Inflammatory macrophage treated with lipopolysaccharide for 4 hours (primary cell): Measurements from ENCODE around the gene SPIRE2.
A peak's percentile ranks its signal among the peaks of the same experiment; 100 is the strongest.
"Not testable (repeated sequence)": the region's sequence is repeated elsewhere in the genome, so short reads cannot be mapped to it uniquely, and the experiment has no call there.

Experiments used
- DNase-seq: peaks from one replicate; pipeline ENCODE4 v3.0.0-alpha.2; 2020

The SPIRE2 gene

GRCh38 chr16:89871895-89872294 is 43.6 kb downstream of the SPIRE2 start:
- DNase-seq, result no peak

DNA sequence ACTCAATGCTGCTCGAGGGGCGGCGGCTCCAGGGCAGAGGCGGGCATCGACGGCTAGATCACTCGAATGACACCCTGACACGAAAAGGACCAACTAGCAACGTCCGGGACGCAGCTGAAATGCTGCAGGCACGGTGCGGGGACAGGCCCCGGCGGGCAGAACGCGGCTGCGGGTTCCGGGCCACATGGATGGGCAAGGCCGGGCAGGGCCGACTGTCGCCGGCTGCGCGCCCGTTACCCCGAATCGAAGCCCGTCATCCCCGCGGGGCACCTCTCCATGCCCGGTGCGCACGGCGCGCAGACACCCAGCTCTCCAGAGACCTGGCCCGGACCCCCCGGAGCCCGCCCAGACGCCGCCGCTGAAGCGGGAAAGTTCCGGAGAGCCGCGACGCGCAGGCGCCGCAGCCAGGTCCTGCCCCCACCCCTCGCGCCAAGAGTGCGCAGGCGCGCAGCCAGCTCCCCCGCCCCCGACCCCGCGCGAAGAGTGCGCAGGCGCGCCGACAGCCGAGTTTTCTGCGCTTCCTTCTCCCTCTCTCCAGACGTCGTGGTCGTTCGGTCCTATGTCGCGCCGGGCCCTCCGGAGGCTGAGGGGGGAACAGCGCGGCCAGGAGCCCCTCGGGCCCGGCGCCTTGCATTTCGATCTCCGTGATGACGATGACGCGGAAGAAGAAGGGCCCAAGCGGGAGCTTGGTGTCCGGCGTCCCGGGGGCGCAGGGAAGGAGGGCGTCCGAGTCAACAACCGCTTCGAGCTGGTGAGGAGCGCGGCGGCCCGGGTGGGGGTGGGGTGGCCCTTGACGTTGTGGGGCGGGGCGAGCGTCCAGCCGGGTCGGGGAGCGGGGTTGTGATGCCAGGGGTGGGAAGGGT is 45.1 kb downstream of the SPIRE2 start, which contains the start of gene TCF25:
TCF25 (plus strand) TSS at position 484 of the 863 bp plus-strand sequence; CDS start at position 560, 76 bp downstream.
- peak; percentile 83 for DNase-seq

- DNase-seq, result peak; percentile 99
Observed at GRCh38 chr16:89873972-89874689, 45.9 kb downstream of the SPIRE2 start.

- not testable (repeated sequence) for DNase-seq
Observed at GRCh38 chr16:89879123-89879522, 50.8 kb downstream of the SPIRE2 start.

DNA sequence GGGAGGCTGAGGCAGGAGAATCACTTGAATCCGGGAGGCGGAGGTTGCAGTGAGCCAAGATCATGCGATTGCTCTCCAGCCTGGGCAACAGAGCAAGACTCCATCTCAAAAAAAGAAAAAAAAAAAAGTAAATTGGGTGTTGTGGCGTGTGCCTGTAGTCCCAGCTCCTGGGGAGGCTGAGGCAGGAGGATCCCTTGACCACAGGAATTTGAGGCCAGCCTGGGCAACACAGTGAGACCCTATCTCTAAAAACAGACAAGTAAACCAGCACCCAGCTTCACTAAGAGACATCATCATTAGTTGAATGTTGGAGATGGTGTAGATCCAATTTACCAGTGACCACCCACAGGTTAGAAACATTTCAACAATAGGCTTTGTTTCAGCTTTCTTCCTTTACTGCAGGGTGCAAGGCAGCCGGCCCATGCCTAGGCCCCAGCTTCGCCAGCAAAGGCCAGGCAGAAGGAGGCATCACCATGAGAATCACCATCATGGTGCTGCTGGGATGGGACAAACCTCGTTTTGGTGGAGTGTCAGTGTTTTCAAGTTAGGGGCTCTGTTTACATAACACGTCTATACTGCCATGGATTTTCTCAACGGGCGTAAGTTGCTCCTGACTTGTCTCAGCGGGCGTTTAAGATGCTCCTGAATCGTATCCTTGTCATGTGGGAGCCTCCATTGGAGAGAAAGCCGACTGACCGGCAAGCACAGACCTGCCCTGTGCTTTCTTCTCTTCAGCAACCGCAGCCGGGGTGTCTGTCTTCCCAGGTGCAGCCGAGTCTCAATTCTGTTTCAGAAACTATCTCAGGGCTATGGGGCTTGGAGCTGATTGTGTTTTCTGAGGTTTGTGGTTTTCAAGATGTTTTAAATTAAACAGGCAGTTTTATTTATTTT is 52.4 kb downstream of the SPIRE2 start:
- no peak for DNase-seq

GRCh38 chr16:89881368-89881730 is 53.1 kb downstream of the SPIRE2 start:
- no peak for DNase-seq

DNA sequence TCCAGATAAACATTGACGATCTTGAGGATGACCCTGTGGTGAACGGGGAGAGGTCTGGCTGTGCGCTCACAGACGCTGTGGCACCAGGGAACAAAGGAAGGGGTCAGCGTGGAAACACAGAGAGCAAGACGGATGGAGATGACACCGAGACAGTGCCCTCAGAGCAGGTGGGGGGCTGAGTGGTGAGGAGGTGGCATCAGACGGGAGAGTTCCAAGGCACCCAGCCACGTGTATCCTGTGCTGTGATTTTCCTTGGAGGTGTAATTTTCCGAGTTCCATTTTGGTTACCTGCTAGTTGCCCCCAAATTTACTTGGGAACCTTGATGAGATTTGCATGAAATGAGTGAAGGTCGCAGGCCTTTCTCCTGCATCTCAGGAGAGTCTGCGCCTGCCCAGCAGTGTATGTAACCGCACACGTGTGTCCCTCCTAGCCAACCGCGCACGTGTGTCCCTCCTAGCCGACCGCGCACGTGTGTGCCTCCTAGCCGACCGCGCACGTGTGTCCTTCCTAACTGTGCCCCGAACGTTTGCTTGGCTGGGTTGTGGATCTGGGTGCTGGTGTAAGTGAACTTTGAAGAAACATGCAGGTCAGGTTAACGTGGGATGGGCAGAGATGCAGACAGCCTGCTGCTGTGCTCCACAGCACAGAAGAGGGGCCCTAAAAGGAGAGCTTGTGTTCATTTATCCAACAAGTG is 55.2 kb downstream of the SPIRE2 start:
- no peak for DNase-seq

- DNase-seq, result no peak
Observed at GRCh38 chr16:89884041-89884421, 55.8 kb downstream of the SPIRE2 start.

DNA sequence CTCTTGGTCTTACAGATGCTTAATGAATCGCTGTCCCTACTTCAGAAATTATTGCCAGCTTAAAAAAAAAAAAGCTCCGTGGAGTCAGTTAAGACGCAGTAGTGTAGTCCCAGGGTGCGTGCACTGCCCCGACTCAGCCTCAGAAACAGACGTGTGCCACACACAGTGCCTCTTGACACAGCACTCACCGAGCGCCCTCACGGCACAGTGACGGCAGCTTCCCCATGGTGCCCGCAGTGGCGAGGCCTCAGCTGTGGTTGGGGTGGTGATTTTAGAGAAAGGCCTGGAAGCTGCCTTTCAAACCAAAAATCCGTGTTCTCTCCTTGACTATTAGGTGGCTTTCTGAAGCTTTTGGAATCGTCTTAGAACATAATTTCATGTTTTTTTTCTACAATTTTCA is 59.0 kb downstream of the SPIRE2 start:
- no peak for DNase-seq

DNA sequence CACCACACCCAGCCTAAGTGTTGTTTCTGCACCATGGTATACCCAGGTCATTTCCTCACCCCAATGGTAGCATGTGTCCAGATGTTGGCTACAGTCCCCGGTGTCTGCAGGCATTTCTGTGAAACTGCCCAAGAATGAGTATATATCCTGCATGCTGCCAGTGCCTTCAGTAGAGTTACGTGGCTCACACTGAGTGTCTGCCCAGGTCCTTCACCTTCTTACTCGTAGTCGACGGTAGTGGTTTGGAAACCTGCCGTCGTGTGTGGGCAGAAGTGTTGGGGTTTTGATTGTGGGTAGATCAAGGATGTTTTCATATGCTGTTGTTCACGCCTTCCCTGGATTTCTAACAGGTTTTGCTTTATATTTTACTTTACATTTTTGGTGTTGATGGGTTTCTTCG is 61.9 kb downstream of the SPIRE2 start:
- no peak for DNase-seq

DNA sequence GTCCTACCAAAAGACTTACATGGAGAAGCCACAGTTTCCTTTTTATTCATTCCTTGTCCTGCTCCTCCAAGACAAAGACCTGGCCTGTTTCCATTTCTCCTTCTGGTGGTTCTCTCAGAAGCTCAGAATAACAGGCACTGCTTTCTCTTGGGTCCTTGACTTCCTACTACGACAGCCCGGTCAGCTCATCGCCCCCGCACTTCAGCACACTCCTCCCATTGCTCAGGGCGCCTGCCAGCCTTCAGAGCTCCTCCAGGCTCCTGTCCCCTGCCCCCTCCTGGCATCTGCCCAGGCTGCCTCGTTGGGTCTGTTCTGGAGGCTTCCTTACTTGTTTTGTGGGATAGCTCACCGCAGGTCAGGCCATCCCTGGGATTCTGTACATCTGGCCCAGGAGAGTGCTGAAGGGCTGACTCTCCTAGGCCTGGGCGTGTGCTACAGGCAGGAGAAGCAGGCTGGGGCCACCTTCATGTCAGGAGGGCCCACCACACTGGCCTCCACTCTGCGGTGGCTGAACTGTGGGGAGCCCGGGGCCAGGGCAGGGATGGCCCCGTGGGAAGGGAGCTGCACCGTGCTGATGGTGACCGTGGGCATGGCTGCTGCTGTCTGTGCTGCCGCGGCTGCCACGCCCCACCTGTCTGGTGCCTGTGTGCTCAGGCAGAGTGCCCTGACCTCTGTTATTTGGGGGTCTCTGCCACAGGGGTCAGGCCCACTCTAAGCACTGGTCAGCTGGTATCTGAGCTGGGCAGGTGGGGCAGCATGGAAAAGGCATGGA is 62.8 kb downstream of the SPIRE2 start:
- DNase-seq, result no peak

DNA sequence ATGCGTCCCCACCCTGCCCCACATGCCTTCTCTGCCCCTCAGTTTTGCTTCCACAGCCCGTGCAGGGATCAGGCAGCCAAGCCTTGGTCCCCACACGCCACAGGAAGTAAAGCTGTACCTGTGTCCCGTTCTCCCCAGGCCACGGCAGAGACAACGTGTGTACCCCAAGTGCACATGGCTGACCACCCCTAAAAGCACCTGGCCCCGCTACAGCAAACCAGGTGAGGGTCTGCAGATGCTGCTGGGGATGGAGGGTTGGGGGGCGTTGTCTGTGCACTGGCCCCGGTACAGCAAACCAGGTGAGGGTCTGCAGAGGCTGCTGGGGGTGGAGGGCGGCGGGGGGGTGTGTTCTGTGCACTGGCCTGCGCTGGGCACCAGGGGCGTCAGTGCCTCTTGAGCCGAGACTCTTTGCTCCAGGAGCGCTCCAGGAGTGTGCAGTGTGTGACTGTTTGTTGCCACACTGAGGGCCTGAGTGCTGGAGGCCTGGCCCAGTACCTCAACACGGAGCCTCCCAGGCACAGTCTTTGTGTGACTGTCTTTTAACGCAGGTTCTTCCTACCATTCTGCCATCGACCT is 63.9 kb downstream of the SPIRE2 start:
- no peak for DNase-seq

DNA sequence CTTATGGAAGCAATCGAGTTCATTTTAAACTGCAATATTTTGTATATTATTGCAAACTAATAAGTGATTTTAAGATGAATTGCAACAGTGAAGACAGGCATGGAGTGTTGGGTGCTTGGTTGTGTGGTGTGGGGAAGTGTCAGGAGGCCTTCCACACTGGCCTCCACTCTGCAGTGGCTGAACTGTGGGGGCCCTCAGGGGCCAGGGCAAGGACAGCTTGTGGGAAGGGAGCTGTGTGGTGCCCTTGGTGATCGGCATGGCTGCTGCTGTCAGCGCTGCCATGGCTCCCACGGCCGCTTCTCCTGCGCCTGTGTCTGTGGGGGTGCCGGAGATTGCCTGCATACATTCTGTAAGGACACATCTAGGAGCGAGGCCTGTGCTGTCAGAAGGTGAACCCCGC is 64.4 kb downstream of the SPIRE2 start:
- no peak for DNase-seq

DNA sequence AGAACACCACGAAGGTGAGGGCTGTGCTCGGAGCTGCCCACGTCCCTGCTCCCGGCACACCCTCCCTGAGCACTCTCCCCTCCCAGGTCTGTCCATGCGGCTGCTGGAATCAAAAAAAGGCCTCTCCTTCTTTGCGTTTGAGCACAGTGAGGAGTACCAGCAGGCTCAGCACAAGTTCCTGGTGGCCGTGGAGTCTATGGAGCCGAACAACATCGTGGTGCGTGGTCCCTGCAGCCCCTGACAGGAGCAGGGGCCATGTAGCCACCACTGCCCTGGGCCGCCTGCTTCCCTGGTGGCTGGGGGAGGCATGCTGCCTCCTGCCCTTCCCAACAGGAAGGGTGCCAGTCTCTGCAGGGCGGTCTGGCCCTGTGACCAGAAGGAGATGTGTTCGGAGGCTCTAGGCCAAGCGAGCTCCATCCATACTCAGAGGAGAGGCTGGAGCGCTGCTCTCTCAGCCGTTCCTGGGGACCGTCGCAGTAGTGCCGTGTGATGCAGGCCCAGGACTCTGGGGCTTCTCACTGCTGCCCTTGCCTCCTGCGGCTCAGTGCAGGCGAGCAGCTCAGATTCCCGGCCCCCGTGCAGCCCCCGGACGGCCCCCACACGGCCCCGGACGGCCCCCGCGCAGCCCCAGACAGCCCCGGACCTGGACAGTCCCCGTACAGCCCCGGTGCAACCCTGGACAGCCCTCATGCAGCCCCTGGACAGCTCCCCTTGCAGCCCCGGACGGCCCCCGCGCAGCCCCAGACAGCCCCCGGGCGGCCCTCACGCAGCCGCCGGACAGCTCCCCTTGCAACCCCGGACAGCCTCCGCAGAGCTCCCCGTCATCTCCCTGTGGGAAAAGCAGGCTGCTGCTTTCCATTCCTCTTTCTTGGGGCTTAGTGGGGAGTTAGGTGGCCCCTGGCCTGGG is 65.6 kb downstream of the SPIRE2 start:
- no peak for DNase-seq

DNA sequence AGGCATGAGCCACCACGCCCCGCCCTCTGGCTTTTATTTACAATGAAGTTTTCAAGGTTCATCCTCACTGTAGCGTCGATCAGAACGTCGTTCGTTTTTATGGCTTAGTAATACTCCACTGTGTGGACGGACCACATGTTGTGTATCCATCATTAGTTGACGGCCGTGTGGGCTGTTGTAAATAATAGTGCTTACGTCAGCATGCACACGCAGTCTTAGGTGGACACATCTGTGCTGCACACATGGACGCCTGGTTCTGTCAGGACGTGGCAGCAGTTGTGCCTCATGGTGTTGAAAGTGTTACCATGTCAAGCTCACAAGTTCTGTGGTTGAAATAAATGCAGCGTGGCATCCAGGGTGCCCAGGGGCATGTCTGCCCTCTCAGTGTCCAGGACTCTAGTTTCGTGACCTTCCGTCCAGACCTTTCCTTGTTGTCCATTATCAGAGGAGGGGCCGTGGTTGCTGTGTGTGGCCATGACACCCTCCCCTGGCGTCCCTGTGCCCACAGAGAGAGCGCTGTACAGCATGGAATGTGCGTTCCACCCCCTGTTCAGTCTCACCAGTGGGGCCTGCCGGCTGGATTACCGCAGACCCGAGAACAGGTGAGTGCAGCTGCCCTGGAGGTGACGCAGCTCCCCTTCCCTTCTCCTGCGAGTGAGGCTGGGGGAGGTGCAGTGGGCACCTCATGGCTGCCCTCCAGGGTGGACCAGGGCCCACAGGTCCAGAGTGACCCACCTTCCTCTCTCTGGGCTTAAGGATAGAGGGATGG is 67.4 kb downstream of the SPIRE2 start:
- DNase-seq, result no peak

DNA sequence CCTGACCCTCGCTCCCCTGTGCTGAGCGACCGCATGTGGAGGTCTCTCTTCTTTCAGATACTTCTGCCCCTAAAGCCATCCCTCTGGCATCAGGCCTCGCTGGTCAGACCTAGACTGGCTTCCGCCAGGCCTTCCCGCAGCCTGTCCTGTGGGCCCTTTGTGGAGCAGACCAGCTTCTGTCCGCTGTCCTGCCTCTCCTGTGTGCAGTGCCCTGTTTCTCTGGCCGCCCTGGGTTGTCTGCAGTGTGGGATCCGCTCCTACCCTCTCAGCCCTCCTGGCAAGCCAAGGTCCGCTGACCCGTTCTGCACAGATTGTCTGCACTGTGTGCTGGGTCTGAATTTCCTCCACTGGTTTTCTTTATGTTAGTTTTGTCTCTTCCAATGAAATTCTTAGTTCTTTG is 68.9 kb downstream of the SPIRE2 start:
- DNase-seq, result no peak

DNA sequence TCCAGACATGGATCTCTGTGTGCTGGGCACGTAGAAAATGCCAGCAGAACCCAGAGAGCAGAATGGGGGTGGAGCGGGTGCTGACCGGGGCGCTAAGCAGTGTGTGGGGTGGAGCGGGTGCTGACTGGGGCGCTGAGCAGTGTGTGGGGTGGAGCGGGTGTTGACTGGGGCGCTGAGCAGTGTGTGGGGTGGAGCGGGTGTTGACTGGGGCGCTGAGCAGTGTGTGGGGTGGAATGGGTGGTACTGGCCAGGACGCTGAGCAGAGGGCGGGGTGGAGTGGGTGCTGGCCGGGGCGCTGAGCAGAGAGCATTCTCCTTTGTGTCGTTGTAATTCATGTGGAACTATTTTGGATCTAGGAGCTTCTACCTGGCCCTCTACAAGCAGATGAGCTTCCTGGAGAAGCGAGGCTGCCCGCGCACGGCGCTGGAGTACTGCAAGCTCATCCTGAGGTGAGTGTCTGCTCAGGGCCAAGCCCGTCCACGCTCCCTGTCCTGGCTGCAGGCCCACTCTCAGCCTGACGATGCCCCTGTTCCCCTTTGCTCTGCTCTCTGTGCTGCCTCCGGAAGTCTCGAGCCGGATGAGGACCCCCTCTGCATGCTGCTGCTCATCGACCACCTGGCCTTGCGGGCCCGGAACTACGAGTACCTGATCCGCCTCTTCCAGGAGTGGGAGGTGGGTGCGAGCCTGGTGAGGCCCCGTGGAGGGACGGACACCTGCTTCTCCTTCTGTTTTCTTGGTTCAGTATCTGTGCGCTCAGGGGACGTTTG is 70.1 kb downstream of the SPIRE2 start:
- DNase-seq, result no peak

DNA sequence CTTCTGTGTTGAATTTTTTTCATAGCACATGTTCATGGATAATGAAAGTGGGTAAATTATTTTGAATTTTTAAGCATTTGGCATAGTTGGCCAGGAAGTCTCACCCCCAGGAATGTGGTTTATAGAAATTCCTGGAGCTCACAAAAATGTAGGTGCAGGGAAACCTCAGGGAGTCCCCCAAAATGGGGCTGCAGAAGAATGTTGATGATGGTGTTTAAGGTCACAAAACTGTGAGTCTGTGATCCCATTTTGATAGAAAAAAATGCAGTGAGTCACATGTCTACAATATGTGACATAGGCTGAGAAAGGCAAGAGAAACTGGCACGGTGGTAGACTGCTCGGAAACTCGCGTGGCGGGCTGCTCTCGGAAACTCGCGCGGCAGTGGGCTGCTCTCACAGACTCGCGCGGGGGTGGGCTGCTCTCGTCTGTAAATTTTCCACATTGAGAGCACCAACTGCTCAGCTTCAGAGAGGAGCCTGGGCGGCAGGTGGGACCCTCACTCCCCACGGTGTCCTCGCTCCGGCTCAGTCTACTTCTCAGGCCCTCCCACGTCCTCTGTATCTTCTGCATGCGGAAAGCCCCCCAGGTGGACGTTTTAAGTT is 71.7 kb downstream of the SPIRE2 start:
- no peak for DNase-seq
